Bronchial epithelial cell (primary cell): ENCODE results near the gene SLC2A14. TPM values are rescaled to one million over a fixed set of nuclear protein-coding genes. Genes with fewer than 3 reads are reported as not detected.
A peak's percentile ranks its signal among the peaks of the same experiment; 100 is the strongest.
"Not testable (repeated sequence)": the region's sequence is repeated elsewhere in the genome, so short reads cannot be mapped to it uniquely, and the experiment has no call there.

ENCODE experiments used
- DNase-seq: peaks from one replicate; pipeline ENCODE4 v3.0.0-alpha.2; 2010; ENCODE audit warnings: low read depth
- FAIRE-seq: peaks from 2 replicates; lab custom pipeline; 2011; peaks lifted over from hg19 to GRCh38; lab: Jason Lieb, UNC
- H3K27me3 ChIP-seq: 2 replicates; pipeline ENCODE4 v1.5.1; 2011; ENCODE audit warnings: low read length; ENCODE audit not compliant: control insufficient read depth, insufficient read depth
- H3K36me3 ChIP-seq: 2 replicates; pipeline ENCODE4 v1.5.1; 2011; ENCODE audit warnings: low read length; ENCODE audit not compliant: control insufficient read depth, insufficient read depth
- H3K4me3 ChIP-seq: 2 replicates; pipeline ENCODE4 v1.5.1; 2011; ENCODE audit warnings: mild to moderate bottlenecking, low read depth, low read length, control low read depth
- CTCF ChIP-seq: IDR thresholded peaks from 2 replicates; pipeline ENCODE4 v1.5.1; 2011; ENCODE audit warnings: mild to moderate bottlenecking, moderate library complexity, low read length, control low read depth, inconsistent platforms; ENCODE audit not compliant: insufficient read depth, severe bottlenecking
- total RNA-seq: library from RNA; depleted of rRNA; stranded (reverse); fragments of >200 nt; gene quantifications from 2 replicates; pipeline ENCODE4 v1.2.1, GENCODE V29; 2014

SLC2A14 gene
- total RNA-seq, 1 donor from 2014 or later: not detected

GRCh38 chr12:7884689-7885088 lies 12.0 kb upstream of the SLC2A14 start:
- FAIRE-seq (no peak), DNase-seq (no peak)
- H3K4me3 ChIP-seq: no peak overlapping the region
- no peak for TF ChIP-seq CTCF
- H3K36me3 ChIP-seq: no peaks in the 10 kb centered on the region
- no peaks in the 10 kb centered on the region for H3K27me3 ChIP-seq

- H3K4me3 ChIP-seq, DNase-seq, H3K36me3 ChIP-seq, H3K27me3 ChIP-seq, FAIRE-seq: not testable (repeated sequence)
These were observed 9.0 kb upstream of the SLC2A14 start for GRCh38 chr12:7881736-7882120.

GRCh38 chr12:7880952-7881735 lies 8.4 kb upstream of the SLC2A14 start:
- DNase-seq, FAIRE-seq, H3K36me3 ChIP-seq: not testable (repeated sequence)

GRCh38 chr12:7879246-7879645 lies 6.5 kb upstream of the SLC2A14 start:
- FAIRE-seq (no peak), DNase-seq (no peak)
- Histone ChIP-seq H3K27me3 (no peaks in the 10 kb centered on the region), H3K36me3 (no peaks in the 10 kb centered on the region), H3K4me3 (no peak overlapping the region)
- TF ChIP-seq CTCF: no peak

More at GRCh38 chr12:7880952-7881735, 8.4 kb upstream of the SLC2A14 start:
- not testable (repeated sequence) for H3K4me3 ChIP-seq, H3K27me3 ChIP-seq

GRCh38 chr12:7877420-7877819 lies 4.7 kb upstream of the SLC2A14 start:
- Histone ChIP-seq H3K4me3 (no peak overlapping the region), H3K36me3 (no peaks in the 10 kb centered on the region), H3K27me3 (no peaks in the 10 kb centered on the region)
- DNase-seq: no peak
- FAIRE-seq: no peak
- no peak for TF ChIP-seq CTCF

GRCh38 chr12:7870335-7870734 lies 2.4 kb downstream of the SLC2A14 start:
- DNase-seq (no peak), FAIRE-seq (no peak)
- Histone ChIP-seq H3K27me3 (no peaks in the 10 kb centered on the region), H3K4me3 (no peak overlapping the region), H3K36me3 (no peaks in the 10 kb centered on the region)
- no peak for TF ChIP-seq CTCF

- Histone ChIP-seq H3K4me3 (no peak overlapping the region), H3K27me3 (no peaks in the 10 kb centered on the region), H3K36me3 (no peaks in the 10 kb centered on the region)
- TF ChIP-seq CTCF: no peak
- FAIRE-seq: no peak
- peak; percentile 43 for DNase-seq
These were observed 3.6 kb downstream of the SLC2A14 start for GRCh38 chr12:7869137-7869536.
